K562 (cell line): Measurements from ENCODE around the gene NELFE. TPM values are rescaled to one million over a fixed set of nuclear protein-coding genes. Genes with fewer than 3 reads are reported as not detected.

Experiments
- ATAC-seq: fragments of 200-7000 bp; cut with Tn5 transposase; 3 replicates; pipeline ENCODE4 v1.9.1; 2020; ENCODE audit warnings: moderate library complexity
- BruUV-seq: library from RNA; stranded (reverse); fragments of 400-500 nt; replicated peaks from 2 replicates; lab custom pipeline; 2021; lab: Mats Ljungman, UMichigan
- CTCF ChIA-PET: fragments of 300-600 bp; formaldehyde crosslinking; extraction: SDS; loops from one replicate; lab custom pipeline; 2021; ENCODE audit warnings: low intra/inter-chr PET ratio; lab: Yijun Ruan, JAX
- POLR2A ChIA-PET: fragments of 300-600, 350-650 bp; sonication (Branson Sonifier 250); formaldehyde crosslinking; extraction: SDS; loops from one replicate; lab custom pipeline; 2021; ENCODE audit warnings: antibody characterized with exemption, inconsistent platforms; lab: Yijun Ruan, JAX
- DNase-seq, 4 experiments: peaks; one replicate each; pipeline versions ENCODE4 v3.0.0 to v3.0.0-alpha.2; 2011 to 2018; ENCODE audit warnings: low spot score in 3 of 4, mixed read lengths in 3 of 4; ENCODE audit errors: extremely low read depth in 1 of 4
- FAIRE-seq: peaks from 2 replicates; lab custom pipeline; 2011; peaks lifted over from hg19 to GRCh38; lab: Jason Lieb, UNC
- H2AFZ ChIP-seq: 2 replicates; pipeline ENCODE4 v1.6.0; 2011; ENCODE audit warnings: low read depth, low read length, control low read depth, inconsistent platforms
- H3K27ac ChIP-seq: fragments of 200-600 bp; 3 replicates; pipeline ENCODE4 v1.8.0; 2011; ENCODE audit warnings: low read depth, mild to moderate bottlenecking, control low read depth, inconsistent platforms, low read length, moderate library complexity, mixed read lengths; ENCODE audit errors: extremely low read depth
- H3K27me3 ChIP-seq, 2 experiments: fragments of 300-600 bp in 1 of 2; 2 replicates in 1 of 2; 3 replicates in 1 of 2; pipeline versions ENCODE4 v1.6.0 to v1.8.0; 2011; ENCODE audit warnings: inconsistent platforms in 2 of 2, low read length in 2 of 2, mild to moderate bottlenecking in 1 of 2, mixed read lengths in 1 of 2, moderate library complexity in 1 of 2; ENCODE audit not compliant: control insufficient read depth in 2 of 2, insufficient read depth in 2 of 2
- H3K36me3 ChIP-seq: fragments of 300-600 bp; 3 replicates; pipeline ENCODE4 v1.8.0; 2011; ENCODE audit warnings: mild to moderate bottlenecking, low read length, inconsistent platforms; ENCODE audit not compliant: control insufficient read depth, insufficient read depth
- H3K4me1 ChIP-seq, 2 experiments: fragments of 200-600 bp in 1 of 2; replicated peaks in 1 of 2; 2 replicates in 1 of 2; 3 replicates in 1 of 2; pipeline versions ENCODE4 v1.5.1 to v1.8.0; 2011; ENCODE audit warnings: inconsistent platforms in 2 of 2, low read length in 2 of 2, mild to moderate bottlenecking in 1 of 2, mixed read lengths in 1 of 2, moderate library complexity in 1 of 2; ENCODE audit not compliant: control insufficient read depth in 2 of 2, insufficient read depth in 2 of 2
- H3K4me2 ChIP-seq: 2 replicates; pipeline ENCODE4 v1.6.1; 2011; ENCODE audit warnings: low read length, control low read depth, inconsistent platforms, mixed read lengths; ENCODE audit not compliant: insufficient read depth
- H3K4me3 ChIP-seq: fragments of 200-600 bp; sonication (generic), shearing (Covaris generic); 2 replicates; pipeline ENCODE4 v1.5.1; 2016; ENCODE audit warnings: control low read depth, inconsistent platforms
- H3K79me2 ChIP-seq: fragments of 200-600 bp; 3 replicates; pipeline ENCODE4 v1.8.0; 2011; ENCODE audit warnings: low read length, inconsistent platforms; ENCODE audit not compliant: control insufficient read depth, insufficient read depth
- H3K9ac ChIP-seq, 2 experiments: 2 replicates each; pipeline versions ENCODE4 v1.6.0 to v1.6.1; 2011; ENCODE audit warnings: low read depth in 2 of 2, low read length in 2 of 2, control low read depth in 1 of 2, inconsistent platforms in 1 of 2, mild to moderate bottlenecking in 1 of 2, mixed read lengths in 1 of 2; ENCODE audit not compliant: insufficient read depth in 1 of 2
- H3K9me1 ChIP-seq: one replicate; pipeline ENCODE4 v1.6.0; 2011; ENCODE audit warnings: inconsistent platforms, mild to moderate bottlenecking, low read length, moderate library complexity; ENCODE audit not compliant: control insufficient read depth, insufficient read depth
- H3K9me3 ChIP-seq: replicated peaks from 2 replicates; pipeline ENCODE4 v1.5.1; 2011; ENCODE audit warnings: low read depth, low read length, inconsistent platforms; ENCODE audit not compliant: control insufficient read depth, insufficient read depth
- H4K20me1 ChIP-seq: replicated peaks from 2 replicates; pipeline ENCODE4 v1.6.1; 2011; ENCODE audit warnings: low read length, inconsistent platforms, mixed read lengths; ENCODE audit not compliant: control insufficient read depth, insufficient read depth
- ARHGAP35 ChIP-seq: fragments of 450-650 bp; IDR thresholded peaks from 2 replicates; pipeline ENCODE4 v1.6.1; 2018; ENCODE audit not compliant: partially characterized antibody
- BRD4 ChIP-seq: fragments of 200-600 bp; sonication (generic); IDR thresholded peaks from 2 replicates; pipeline ENCODE4 v1.6.1; 2017; ENCODE audit warnings: inconsistent platforms
- CC2D1A ChIP-seq: fragments of 450-650 bp; IDR thresholded peaks from 2 replicates; pipeline ENCODE4 v1.6.1; 2017; ENCODE audit warnings: mild to moderate bottlenecking
- CXXC5 ChIP-seq: fragments of 250-450 bp; sonication (Bioruptor Pico); IDR thresholded peaks from 2 replicates; pipeline ENCODE4 v1.8.0; 2022; ENCODE audit warnings: inconsistent platforms, mild to moderate bottlenecking, moderate library complexity
- DMBX1 ChIP-seq: fragments of 250-450 bp; sonication (Bioruptor Pico); IDR thresholded peaks from 2 replicates; pipeline ENCODE4 v1.8.0; 2022; ENCODE audit warnings: inconsistent platforms, mild to moderate bottlenecking, moderate library complexity, borderline replicate concordance
- FOXA3 ChIP-seq, 2 experiments: fragments of 450-650 bp in 1 of 2; sonication (generic) in 1 of 2; formaldehyde crosslinking; IDR thresholded peaks in 1 of 2; conservative IDR thresholded peaks in 1 of 2; 2 replicates each; pipeline versions ENCODE4 v1.4.0 to v1.8.0; 2020 to 2022; ENCODE audit warnings: mild to moderate bottlenecking in 2 of 2, missing genetic modification reagents in 1 of 2
- HDAC8 ChIP-seq: fragments of 450-650 bp; IDR thresholded peaks from 2 replicates; pipeline ENCODE4 v1.6.1; 2016; ENCODE audit warnings: mild to moderate bottlenecking, missing genetic modification characterization, moderate library complexity, missing compliant biosample characterization
- SIN3B ChIP-seq: fragments of 450-650 bp; IDR thresholded peaks from 2 replicates; pipeline ENCODE4 v1.6.1; 2017; ENCODE audit warnings: low read depth, mild to moderate bottlenecking, moderate library complexity
- TAF7 ChIP-seq: fragments of 450-650 bp; IDR thresholded peaks from 2 replicates; pipeline ENCODE4 v1.6.1; 2016; ENCODE audit warnings: missing genetic modification characterization, missing compliant biosample characterization
- YY1 ChIP-seq, 3 experiments: IDR thresholded peaks; 2 replicates each; pipeline ENCODE4 v1.6.1; 2011; ENCODE audit warnings: low read length in 2 of 3, mild to moderate bottlenecking in 2 of 3, moderate library complexity in 2 of 3, borderline replicate concordance in 1 of 3, control low read depth in 1 of 3, low read depth in 1 of 3; ENCODE audit not compliant: insufficient read depth in 3 of 3, insufficient replicate concordance in 2 of 3, control insufficient read depth in 1 of 3, insufficient read length in 1 of 3; ENCODE audit errors: extremely low read depth in 1 of 3
- WGBS: fragments of 100-300 bp; shearing (Covaris generic); methylation state at CpG from one replicate; pipeline ENCODE4 v1.1.6; 2016; ENCODE audit warnings: low coverage, mixed read lengths; ENCODE audit not compliant: insufficient coverage; ENCODE audit errors: missing lambda C conversion rate; 5-methylcytosine and 5-hydroxymethylcytosine counted together
- in situ Hi-C: fragments of 300-500 bp; cut with MboI; formaldehyde crosslinking; loops from 4 replicates; pipeline ENCODE4 v1.15.0; 2018; ENCODE audit warnings: inconsistent platforms, mixed read lengths
- intact Hi-C: fragments of 100-400 bp; cut with micrococcal nuclease; formaldehyde crosslinking; loops from 2 replicates; pipeline ENCODE4 v1.14.2; 2022
- polyA plus RNA-seq, 8 experiments: library from polyadenylated mRNA; depleted of rRNA in 4 of 8; stranded (reverse) in 5 of 8; unstranded in 3 of 8; fragments of >200 nt; fragmentation: Nextera tagmentation in 2 of 8; fragmentation: Illumina TruSeq in 1 of 8; extraction: Ambion mirVana in 2 of 8; extraction: Trizol in 1 of 8; gene quantifications; 2 replicates each; pipeline versions ENCODE4 v1.2.1 to v1.2.3, GENCODE V29; 2011 to 2014; ENCODE audit warnings: inconsistent platforms in 1 of 8, missing spikeins in 1 of 8
- total RNA-seq, 7 experiments: library from RNA; depleted of rRNA in 6 of 7; stranded (reverse); fragments of >200 nt in 6 of 7; fragmentation: Illumina TruSeq in 2 of 7; extraction: Trizol in 2 of 7; gene quantifications; 2 replicates each; pipeline versions ENCODE4 v1.2.1 to v1.2.3, GENCODE V29; 2011 to 2021; ENCODE audit warnings: low replicate concordance in 1 of 7
- TF ChIP-seq, protein P1 (sequence below): fragments of 450-650 bp; IDR thresholded peaks from 2 replicates; pipeline ENCODE4 v1.6.1; 2016

Gene NELFE
- total and polyA plus RNA-seq, 9 of the 15 experiments (the other 6 are each of a cell fraction or from before 2014, with no cell fraction given): 15.2 to 157 (median 91.5) TPM

DNA sequence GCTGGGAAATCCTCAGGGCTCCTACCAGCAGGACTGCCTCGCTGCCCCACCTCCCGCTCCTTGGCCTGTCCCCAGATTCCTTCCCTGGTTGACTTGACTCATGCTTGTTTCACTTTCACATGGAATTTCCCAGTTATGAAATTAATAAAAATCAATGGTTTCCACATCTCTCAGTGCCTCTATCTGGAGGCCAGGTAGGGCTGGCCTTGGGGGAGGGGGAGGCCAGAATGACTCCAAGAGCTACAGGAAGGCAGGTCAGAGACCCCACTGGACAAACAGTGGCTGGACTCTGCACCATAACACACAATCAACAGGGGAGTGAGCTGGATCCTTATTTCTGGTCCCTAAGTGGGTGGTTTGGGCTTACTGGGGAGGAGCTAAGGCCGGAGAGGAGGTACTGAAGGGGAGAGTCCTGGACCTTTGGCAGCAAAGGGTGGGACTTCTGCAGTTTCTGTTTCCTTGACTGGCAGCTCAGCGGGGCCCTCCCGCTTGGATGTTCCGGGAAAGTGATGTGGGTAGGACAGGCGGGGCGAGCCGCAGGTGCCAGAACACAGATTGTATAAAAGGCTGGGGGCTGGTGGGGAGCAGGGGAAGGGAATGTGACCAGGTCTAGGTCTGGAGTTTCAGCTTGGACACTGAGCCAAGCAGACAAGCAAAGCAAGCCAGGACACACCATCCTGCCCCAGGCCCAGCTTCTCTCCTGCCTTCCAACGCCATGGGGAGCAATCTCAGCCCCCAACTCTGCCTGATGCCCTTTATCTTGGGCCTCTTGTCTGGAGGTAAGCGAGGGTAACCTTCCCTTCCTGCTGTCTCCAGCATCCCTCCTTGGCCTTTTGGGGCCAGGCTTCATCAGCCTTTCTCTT, 13.0 kb downstream of the NELFE start, which contains the start of gene CFB:
Gene CFB, plus strand, starts transcription at position 589 of the 863 bp plus-strand sequence. Its CDS starts 127 bp downstream, at position 716.
- Histone ChIP-seq H2AFZ (no peak within 1 kb of the TSS), H3K27ac (no peak within 1 kb of the TSS), H3K4me2 (no peak within 1 kb of the TSS), H3K36me3 (peaks cover under 1% of the 10 kb centered on the region; the same call in 1 of the 3 replicates), H3K79me2 (no peaks in the 10 kb centered on the region), H3K9me3 (no peaks in the 10 kb centered on the region), H3K27me3 (peaks cover 2 to 26% of the 10 kb centered on the region in 2 experiments; a peak in 3 of 5 replicates), H3K4me1 (peaks cover 18 to 26% of the 10 kb centered on the region in 2 experiments), H4K20me1 (no peaks in the 10 kb centered on the region), H3K9me1 (peaks cover 7% of the 10 kb centered on the region), H3K9ac (0 out of 4 replicates have a peak within 1 kb of the TSS, but pooled peaks of 1 of the 2 experiments have one; percentile 17), H3K4me3 (no peak within 1 kb of the TSS)
- no peak for FAIRE-seq
- CTCF ChIA-PET: no interaction called here
- intact Hi-C loops: loop anchor here (5.0 kb wide), 1 partner anchor 43 kb away; the partner anchor contains the start of gene ZBTB12
- no TSS peak for BruUV-seq
- in situ Hi-C loops: no loop called here
- POLR2A ChIA-PET: interaction anchor here (0.7 to 1.2 kb wide), 4 partner anchors 11 to 97 kb away, joined by 3 to 6 read pairs (median 4); partner anchors contain the start of gene DXO
- no peak for TF ChIP-seq HDAC8 (tag)
- no peak for TF ChIP-seq SIN3B
- no peak for TF ChIP-seq BRD4
- TF ChIP-seq TAF7 (tag): no peak
- TF ChIP-seq FOXA3 (CRISPR knock-in tag; conservative IDR thresholded peaks at IDR 0.05 in 1 of 2, IDR thresholded peaks at IDR 0.05 in 1 of 2): 0 out of 4 replicates have a peak, but pooled peaks of 1 of the 2 experiments have one; percentile 23
- TF ChIP-seq, protein P1, sequence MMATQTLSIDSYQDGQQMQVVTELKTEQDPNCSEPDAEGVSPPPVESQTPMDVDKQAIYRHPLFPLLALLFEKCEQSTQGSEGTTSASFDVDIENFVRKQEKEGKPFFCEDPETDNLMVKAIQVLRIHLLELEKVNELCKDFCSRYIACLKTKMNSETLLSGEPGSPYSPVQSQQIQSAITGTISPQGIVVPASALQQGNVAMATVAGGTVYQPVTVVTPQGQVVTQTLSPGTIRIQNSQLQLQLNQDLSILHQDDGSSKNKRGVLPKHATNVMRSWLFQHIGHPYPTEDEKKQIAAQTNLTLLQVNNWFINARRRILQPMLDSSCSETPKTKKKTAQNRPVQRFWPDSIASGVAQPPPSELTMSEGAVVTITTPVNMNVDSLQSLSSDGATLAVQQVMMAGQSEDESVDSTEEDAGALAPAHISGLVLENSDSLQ: peak; percentile 83
- TF ChIP-seq ARHGAP35: no peak
- no peak for TF ChIP-seq YY1 (IDR thresholded peaks at IDR 0.05; ENCODE audit: borderline replicate concordance in 1 of 3, control insufficient read depth in 1 of 3, extremely low read depth in 1 of 3, insufficient read depth in 3 of 3, insufficient read length in 1 of 3, insufficient replicate concordance in 2 of 3, low read depth in 1 of 3, low read length in 2 of 3)
- TF ChIP-seq CC2D1A: no peak
- no peak for TF ChIP-seq DMBX1
- no peak for TF ChIP-seq CXXC5 (CRISPR knock-in tag)
- TF ChIP-seq, all 486 proteins: peak for 2
- ATAC-seq (no peak), DNase-seq (peak in 1 of 4 experiments; percentile 8)
- 33% methylated on average over 11 of the region's 11 CpGs for WGBS
